Neural progenitor cell (in vitro differentiated cells): ENCODE data around the gene MTNR1A. TPM values are rescaled to one million over a fixed set of nuclear protein-coding genes. Genes with fewer than 3 reads are reported as not detected.

Source experiments
- DNase-seq: peaks from one replicate; pipeline ENCODE4 v3.0.0-alpha.2; 2016; ENCODE audit warnings: low spot score
- H2AFZ ChIP-seq: fragments of 200-600 bp; sonication (generic); replicated peaks from 2 replicates; pipeline ENCODE4 v1.6.1; 2016; ENCODE audit warnings: antibody characterized with exemption
- H3F3A ChIP-seq: fragments of 200-600 bp; sonication (generic); 2 replicates; pipeline ENCODE4 v1.6.1; 2016; ENCODE audit warnings: antibody characterized with exemption, low read depth
- H3K27ac ChIP-seq: fragments of 200-600 bp; sonication (generic); 2 replicates; pipeline ENCODE4 v1.5.1; 2016; ENCODE audit warnings: mild to moderate bottlenecking
- H3K27me3 ChIP-seq: fragments of 200-600 bp; sonication (generic); 2 replicates; pipeline ENCODE4 v1.6.1; 2016; ENCODE audit warnings: mild to moderate bottlenecking, moderate library complexity
- H3K36me3 ChIP-seq: fragments of 200-600 bp; sonication (generic); 2 replicates; pipeline ENCODE4 v1.5.1; 2016
- H3K4me1 ChIP-seq: fragments of 200-600 bp; sonication (generic); 2 replicates; pipeline ENCODE4 v1.6.1; 2016; ENCODE audit warnings: mixed run types
- H3K4me2 ChIP-seq: fragments of 200-600 bp; sonication (generic); 2 replicates; pipeline ENCODE4 v1.6.1; 2016
- H3K4me3 ChIP-seq: fragments of 200-600 bp; sonication (generic); 2 replicates; pipeline ENCODE4 v1.5.1; 2016
- H3K79me2 ChIP-seq: fragments of 200-600 bp; sonication (generic); 2 replicates; pipeline ENCODE4 v1.6.1; 2016; ENCODE audit warnings: low read depth
- H3K9ac ChIP-seq: fragments of 200-600 bp; sonication (generic); 2 replicates; pipeline ENCODE4 v1.6.1; 2016
- H3K9me3 ChIP-seq: fragments of 200-600 bp; sonication (generic); 2 replicates; pipeline ENCODE4 v1.5.1; 2016; ENCODE audit warnings: low read depth
- H4K20me1 ChIP-seq: fragments of 200-600 bp; sonication (generic); 2 replicates; pipeline ENCODE4 v1.6.1; 2016; ENCODE audit warnings: low read depth
- H3K27ac Mint-ChIP-seq: 3 replicates; pipeline ENCODE4 v1.8.0; 2021; ENCODE audit warnings: mixed read lengths
- H3K27me3 Mint-ChIP-seq: 2 replicates; pipeline ENCODE4 v1.8.0; 2022; ENCODE audit warnings: low read depth, mild to moderate bottlenecking, inconsistent platforms, moderate library complexity, mixed read lengths; ENCODE audit not compliant: insufficient read depth
- H3K36me3 Mint-ChIP-seq: 3 replicates; pipeline ENCODE4 v1.8.0; 2021; ENCODE audit warnings: mixed read lengths
- H3K4me1 Mint-ChIP-seq: 3 replicates; pipeline ENCODE4 v1.8.0; 2021; ENCODE audit warnings: mixed read lengths
- H3K4me3 Mint-ChIP-seq: 3 replicates; pipeline ENCODE4 v1.8.0; 2021; ENCODE audit warnings: mild to moderate bottlenecking, moderate library complexity, mixed read lengths
- H3K9me3 Mint-ChIP-seq: 3 replicates; pipeline ENCODE4 v1.8.0; 2020; ENCODE audit warnings: mixed read lengths
- CTCF ChIP-seq: fragments of 200-600 bp; sonication (generic); IDR thresholded peaks from 2 replicates; pipeline ENCODE4 v1.5.1; 2017; ENCODE audit warnings: antibody characterized with exemption, mild to moderate bottlenecking
- EZH2 ChIP-seq: fragments of 200-600 bp; sonication (generic); IDR thresholded peaks from 2 replicates; pipeline ENCODE4 v1.6.1; 2017; ENCODE audit warnings: antibody characterized with exemption, mild to moderate bottlenecking, moderate library complexity
- EZH2phosphoT487 ChIP-seq: fragments of 200-600 bp; sonication (generic); IDR thresholded peaks from 2 replicates; pipeline ENCODE4 v1.6.1; 2017; ENCODE audit warnings: antibody characterized with exemption
- total RNA-seq: library from RNA; depleted of rRNA; stranded (reverse); fragments of >200 nt; gene quantifications from 2 replicates; pipeline ENCODE4 v1.2.3, GENCODE V29; 2015; ENCODE audit warnings: low replicate concordance

MTNR1A gene
- total RNA-seq, 1 donor from 2014 or later, result 0.43 TPM

GRCh38 chr4:186587416-186588018 lies 32.1 kb upstream of the MTNR1A start:
- H3K4me3 ChIP-seq, result no peak overlapping the region
- Mint-ChIP-seq H3K27me3 (peaks cover 4% of the 10 kb centered on the region), H3K4me1 (peaks cover 18% of the 10 kb centered on the region), H3K4me3 (no peak overlapping the region), H3K27ac (no peak overlapping the region), H3K9me3 (peaks cover 7% of the 10 kb centered on the region), H3K36me3 (peaks cover 55% of the 10 kb centered on the region)
- H3K9ac ChIP-seq, result no peak overlapping the region
- H3K27ac ChIP-seq, result no peak overlapping the region
- peaks cover 49% of the 10 kb centered on the region for H3K36me3 ChIP-seq
- DNase-seq, result peak; percentile 75
- no peak overlapping the region for H2AFZ ChIP-seq
- H4K20me1 ChIP-seq, result peaks cover 32% of the 10 kb centered on the region
- no peaks in the 10 kb centered on the region for H3K27me3 ChIP-seq
- H3K4me2 ChIP-seq, result no peak overlapping the region
- H3K79me2 ChIP-seq, result peaks cover 42% of the 10 kb centered on the region
- peaks cover 4% of the 10 kb centered on the region for H3K4me1 ChIP-seq
- no peaks in the 10 kb centered on the region for H3K9me3 ChIP-seq
- no peak for TF ChIP-seq EZH2phosphoT487
- peak; percentile 87 for TF ChIP-seq CTCF
- no peak for TF ChIP-seq EZH2
- peaks cover 24% of the 10 kb centered on the region for H3F3A ChIP-seq

- no peak overlapping the region for H2AFZ ChIP-seq
- Mint-ChIP-seq H3K9me3 (peaks cover 12% of the 10 kb centered on the region), H3K4me3 (no peak overlapping the region), H3K27me3 (peaks cover 4% of the 10 kb centered on the region), H3K27ac (no peak overlapping the region), H3K36me3 (peaks cover 65% of the 10 kb centered on the region), H3K4me1 (peaks cover 15% of the 10 kb centered on the region)
- no peak for DNase-seq
- no peak overlapping the region for H3K9ac ChIP-seq
- peaks cover 35% of the 10 kb centered on the region for H3K79me2 ChIP-seq
- H3K27me3 ChIP-seq, result no peaks in the 10 kb centered on the region
- H3K27ac ChIP-seq, result no peak overlapping the region
- H3K9me3 ChIP-seq, result no peaks in the 10 kb centered on the region
- TF ChIP-seq CTCF, result no peak
- TF ChIP-seq EZH2, result no peak
- TF ChIP-seq EZH2phosphoT487, result no peak
- peaks cover 51% of the 10 kb centered on the region for H3K36me3 ChIP-seq
- no peak overlapping the region for H3K4me2 ChIP-seq
- H3K4me1 ChIP-seq, result peaks cover 3% of the 10 kb centered on the region
- peaks cover 26% of the 10 kb centered on the region for H4K20me1 ChIP-seq
- H3K4me3 ChIP-seq, result no peak overlapping the region
- H3F3A ChIP-seq, result peaks cover 21% of the 10 kb centered on the region
Observed at GRCh38 chr4:186586205-186586604, 30.8 kb upstream of the MTNR1A start.

- H3K4me1 Mint-ChIP-seq, result peaks cover 4% of the 10 kb centered on the region
Observed at GRCh38 chr4:186584912-186585311, 29.5 kb upstream of the MTNR1A start.

More at GRCh38 chr4:186584912-186585311, 29.5 kb upstream of the MTNR1A start:
- Histone ChIP-seq H3K9me3 (no peaks in the 10 kb centered on the region), H3K27me3 (no peaks in the 10 kb centered on the region), H3K9ac (no peak overlapping the region), H3K4me2 (no peak overlapping the region), H2AFZ (no peak overlapping the region), H3K4me3 (no peak overlapping the region), H3F3A (peaks cover 23% of the 10 kb centered on the region), H4K20me1 (peaks cover 19% of the 10 kb centered on the region), H3K36me3 (peaks cover 51% of the 10 kb centered on the region), H3K4me1 (no peaks in the 10 kb centered on the region), H3K79me2 (peaks cover 27% of the 10 kb centered on the region), H3K27ac (peak overlapping the region; percentile 25)
- Mint-ChIP-seq H3K4me3 (peak overlapping the region; percentile 52), H3K9me3 (peaks cover 12% of the 10 kb centered on the region), H3K36me3 (peaks cover 62% of the 10 kb centered on the region), H3K27me3 (peaks cover 4% of the 10 kb centered on the region), H3K27ac (peak overlapping the region; percentile 28)
- no peak for DNase-seq
- TF ChIP-seq CTCF, result no peak
- no peak for TF ChIP-seq EZH2
- TF ChIP-seq EZH2phosphoT487, result no peak
